Stimulated activated memory B cell treated with anti-CD40 and anti-IgM and Interleukin-4, amounts not matched to agents 10 μg/mL and 1 μg/mL and 100 μg/mL, for 72 hours (primary cell): ENCODE data around the gene LEAP2.

ENCODE experiments used
- ATAC-seq: fragments of 150-1000 bp; cut with Tn5 transposase; 2 replicates; pipeline ENCODE4 v1.10.0; 2021
- H3K27ac Mint-ChIP-seq: one replicate; pipeline ENCODE4 v1.8.0; 2022; ENCODE audit warnings: mild to moderate bottlenecking, mixed read lengths
- H3K27me3 Mint-ChIP-seq: one replicate; pipeline ENCODE4 v1.8.0; 2022; ENCODE audit warnings: mixed read lengths
- H3K36me3 Mint-ChIP-seq: one replicate; pipeline ENCODE4 v1.8.0; 2022; ENCODE audit warnings: mixed read lengths
- H3K4me1 Mint-ChIP-seq: one replicate; pipeline ENCODE4 v1.8.0; 2022; ENCODE audit warnings: mixed read lengths
- H3K4me3 Mint-ChIP-seq: one replicate; pipeline ENCODE4 v1.8.0; 2022; ENCODE audit warnings: mild to moderate bottlenecking, moderate library complexity, mixed read lengths
- H3K9me3 Mint-ChIP-seq: one replicate; pipeline ENCODE4 v1.8.0; 2022; ENCODE audit warnings: mixed read lengths

Gene LEAP2

GRCh38 chr5:132873119-132873929, at the start of gene LEAP2:
Gene LEAP2 (plus strand): TSS chr5:132873668. CDS start chr5:132873695, 27 bp downstream.
- Mint-ChIP-seq H3K4me1 (no peaks in the 10 kb centered on the region), H3K4me3 (no peak within 1 kb of the TSS), H3K27me3 (no peaks in the 10 kb centered on the region), H3K27ac (peak within 1 kb of the TSS; percentile 22), H3K9me3 (no peaks in the 10 kb centered on the region), H3K36me3 (peaks cover 20% of the 10 kb centered on the region)
- ATAC-seq: no peak

GRCh38 chr5:132824426-132824825, 49.0 kb upstream of the LEAP2 start:
- Mint-ChIP-seq H3K27me3 (peaks cover 81% of the 10 kb centered on the region), H3K4me3 (no peak overlapping the region)

DNA sequence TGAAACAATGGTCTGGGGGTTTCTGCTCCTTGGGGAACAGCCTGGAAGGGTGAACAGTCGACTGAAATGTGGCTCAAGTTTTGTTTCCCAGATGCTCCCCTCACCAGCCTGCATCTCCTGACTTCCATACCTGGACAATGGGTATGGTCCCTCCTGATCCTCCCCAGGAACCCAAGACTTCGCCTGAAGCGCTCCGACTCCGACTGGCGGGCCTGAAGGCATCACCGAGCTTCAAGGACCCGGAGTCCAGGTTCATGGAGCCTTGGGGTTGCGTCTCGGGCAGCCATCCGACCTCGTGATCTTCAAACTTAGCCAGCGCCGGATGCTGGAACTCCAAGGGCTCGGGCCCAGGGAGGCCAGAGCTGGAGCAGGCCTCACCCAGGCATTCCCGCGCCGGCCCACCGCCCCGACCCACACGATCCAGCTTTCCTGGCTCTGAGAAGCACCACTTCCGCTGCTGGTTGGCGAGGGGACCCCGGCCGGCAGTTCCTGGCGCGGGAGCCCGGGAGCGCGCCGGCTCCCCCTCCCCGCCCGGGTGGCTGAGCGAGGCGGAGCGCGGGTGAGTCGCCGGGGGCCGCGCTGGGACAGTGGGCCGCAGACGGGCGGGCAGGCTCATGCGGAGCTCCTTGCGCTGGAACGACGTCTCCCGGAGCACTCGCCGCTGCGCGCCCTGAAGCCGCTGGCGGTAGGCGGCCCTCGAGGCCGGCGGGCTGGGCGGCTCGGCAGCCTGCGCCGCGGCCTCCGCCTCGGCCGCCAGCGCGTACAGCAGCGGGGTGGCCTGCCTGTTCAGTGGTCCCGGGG, 48.2 kb upstream of the LEAP2 start:
- Mint-ChIP-seq H3K4me1 (peaks cover 28% of the 10 kb centered on the region), H3K4me3 (no peak overlapping the region), H3K27me3 (peaks cover 80% of the 10 kb centered on the region), H3K36me3 (no peaks in the 10 kb centered on the region), H3K9me3 (no peaks in the 10 kb centered on the region), H3K27ac (no peak overlapping the region)
- no peak for ATAC-seq

More at GRCh38 chr5:132824426-132824825, 49.0 kb upstream of the LEAP2 start:
- ATAC-seq: no peak
- H3K36me3 Mint-ChIP-seq: no peaks in the 10 kb centered on the region
- H3K27ac Mint-ChIP-seq: no peak overlapping the region
- no peaks in the 10 kb centered on the region for H3K9me3 Mint-ChIP-seq
- H3K4me1 Mint-ChIP-seq: peaks cover 30% of the 10 kb centered on the region

- H3K36me3 Mint-ChIP-seq: no peaks in the 10 kb centered on the region
- H3K4me1 Mint-ChIP-seq: peaks cover 25% of the 10 kb centered on the region
- ATAC-seq: no peak
- no peaks in the 10 kb centered on the region for H3K9me3 Mint-ChIP-seq
- peaks cover 77% of the 10 kb centered on the region for H3K27me3 Mint-ChIP-seq
- peak overlapping the region; percentile 25 for H3K4me3 Mint-ChIP-seq
- no peak overlapping the region for H3K27ac Mint-ChIP-seq
These were observed 47.6 kb upstream of the LEAP2 start for GRCh38 chr5:132825834-132826391.

- Mint-ChIP-seq H3K9me3 (no peaks in the 10 kb centered on the region), H3K27me3 (peaks cover 84% of the 10 kb centered on the region), H3K27ac (no peak overlapping the region), H3K4me1 (peaks cover 32% of the 10 kb centered on the region), H3K36me3 (no peaks in the 10 kb centered on the region), H3K4me3 (no peak overlapping the region)
- ATAC-seq: no peak
These were observed 46.9 kb upstream of the LEAP2 start for GRCh38 chr5:132826424-132827082.

DNA sequence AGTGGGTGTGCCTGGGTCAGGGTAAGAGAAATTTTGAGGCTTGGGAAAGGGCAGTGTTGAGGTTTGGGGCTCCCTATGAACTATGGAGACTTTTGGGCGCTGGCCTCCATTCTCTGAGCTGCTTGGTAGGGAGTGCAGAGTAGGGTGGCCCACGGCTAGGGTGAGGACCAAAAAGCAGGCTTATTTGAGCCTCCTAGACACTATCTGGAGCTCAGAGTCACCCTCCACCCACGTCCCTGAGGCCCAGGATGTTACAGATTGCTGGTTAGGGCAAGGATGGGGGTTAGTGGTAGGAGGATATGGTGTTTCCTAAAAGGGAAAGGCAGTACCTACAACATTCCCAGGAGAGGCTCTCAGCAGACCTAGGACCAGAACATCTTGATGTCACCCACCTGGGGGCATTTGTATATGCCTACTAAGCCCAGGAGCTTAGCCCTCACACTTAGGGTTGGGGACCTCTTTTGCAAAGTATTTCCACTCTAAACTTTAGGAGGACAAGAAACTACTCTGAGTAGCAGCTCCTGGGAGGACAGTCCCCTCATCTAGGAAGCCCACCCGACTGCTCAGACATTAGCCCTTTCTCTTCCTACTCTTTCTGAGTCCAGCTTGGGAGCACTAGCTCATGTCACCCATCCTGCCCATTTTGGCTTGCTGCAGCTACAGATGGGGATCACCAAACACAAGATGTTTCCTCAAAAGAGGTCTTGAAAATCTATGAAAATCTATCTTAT, 45.4 kb upstream of the LEAP2 start:
- Mint-ChIP-seq H3K9me3 (no peaks in the 10 kb centered on the region), H3K27me3 (peaks cover 74% of the 10 kb centered on the region), H3K4me1 (peaks cover 29% of the 10 kb centered on the region), H3K4me3 (no peak overlapping the region), H3K27ac (no peak overlapping the region), H3K36me3 (no peaks in the 10 kb centered on the region)
- no peak for ATAC-seq

GRCh38 chr5:132828846-132829494, 44.5 kb upstream of the LEAP2 start:
- peaks cover 65% of the 10 kb centered on the region for H3K27me3 Mint-ChIP-seq
- no peak for ATAC-seq
- H3K36me3 Mint-ChIP-seq: no peaks in the 10 kb centered on the region
- H3K27ac Mint-ChIP-seq: peak overlapping the region; percentile 35
- H3K4me1 Mint-ChIP-seq: peaks cover 20% of the 10 kb centered on the region
- H3K4me3 Mint-ChIP-seq: peak overlapping the region; percentile 90
- H3K9me3 Mint-ChIP-seq: no peaks in the 10 kb centered on the region

DNA sequence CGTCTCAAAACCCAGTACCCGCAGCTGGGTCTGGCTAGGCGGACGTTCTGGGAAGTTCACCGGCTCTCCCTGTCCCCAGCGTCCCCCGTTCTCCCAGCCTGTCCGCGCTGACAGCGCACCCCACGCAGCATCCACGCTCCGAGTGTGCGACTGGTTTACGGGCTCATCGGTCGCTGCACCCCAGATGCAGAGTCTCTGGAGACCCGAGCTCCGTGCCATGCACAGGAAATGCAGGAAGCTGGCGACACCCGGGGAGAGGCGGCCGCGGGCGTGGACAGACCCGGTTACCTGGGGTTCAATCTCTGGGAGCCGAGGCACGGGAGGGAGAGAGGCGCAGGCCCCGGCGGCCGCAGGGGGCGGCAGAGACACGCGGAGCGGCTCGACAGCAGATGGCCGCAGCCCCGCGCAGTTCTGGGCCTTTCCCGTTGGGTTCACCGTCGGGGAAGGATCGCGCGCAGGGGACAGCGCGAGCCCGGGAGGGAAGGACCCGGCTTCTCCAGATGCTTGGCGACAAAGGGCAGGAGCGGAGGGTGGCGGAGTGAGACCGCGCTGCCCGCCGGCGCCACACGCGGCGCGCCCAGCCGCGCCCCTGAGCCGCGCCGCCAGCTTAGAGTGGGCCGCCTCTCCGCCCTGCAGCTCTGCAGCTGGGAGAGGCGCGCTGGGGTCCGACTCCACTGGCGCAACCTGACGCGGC, 43.6 kb upstream of the LEAP2 start:
- Mint-ChIP-seq H3K4me3 (peak overlapping the region; percentile 90), H3K4me1 (peaks cover 20% of the 10 kb centered on the region), H3K27me3 (peaks cover 56% of the 10 kb centered on the region), H3K36me3 (no peaks in the 10 kb centered on the region), H3K27ac (peak overlapping the region; percentile 72), H3K9me3 (no peaks in the 10 kb centered on the region)
- ATAC-seq: peak; percentile 87

GRCh38 chr5:132830436-132831094, 42.9 kb upstream of the LEAP2 start, which contains the start of gene SHROOM1:
Gene SHROOM1 (minus strand): TSS chr5:132830647. CDS start chr5:132826140, 4,507 bp downstream.
- Mint-ChIP-seq H3K4me1 (peaks cover 20% of the 10 kb centered on the region), H3K27me3 (peaks cover 51% of the 10 kb centered on the region)
- ATAC-seq: peak; percentile 77

DNA sequence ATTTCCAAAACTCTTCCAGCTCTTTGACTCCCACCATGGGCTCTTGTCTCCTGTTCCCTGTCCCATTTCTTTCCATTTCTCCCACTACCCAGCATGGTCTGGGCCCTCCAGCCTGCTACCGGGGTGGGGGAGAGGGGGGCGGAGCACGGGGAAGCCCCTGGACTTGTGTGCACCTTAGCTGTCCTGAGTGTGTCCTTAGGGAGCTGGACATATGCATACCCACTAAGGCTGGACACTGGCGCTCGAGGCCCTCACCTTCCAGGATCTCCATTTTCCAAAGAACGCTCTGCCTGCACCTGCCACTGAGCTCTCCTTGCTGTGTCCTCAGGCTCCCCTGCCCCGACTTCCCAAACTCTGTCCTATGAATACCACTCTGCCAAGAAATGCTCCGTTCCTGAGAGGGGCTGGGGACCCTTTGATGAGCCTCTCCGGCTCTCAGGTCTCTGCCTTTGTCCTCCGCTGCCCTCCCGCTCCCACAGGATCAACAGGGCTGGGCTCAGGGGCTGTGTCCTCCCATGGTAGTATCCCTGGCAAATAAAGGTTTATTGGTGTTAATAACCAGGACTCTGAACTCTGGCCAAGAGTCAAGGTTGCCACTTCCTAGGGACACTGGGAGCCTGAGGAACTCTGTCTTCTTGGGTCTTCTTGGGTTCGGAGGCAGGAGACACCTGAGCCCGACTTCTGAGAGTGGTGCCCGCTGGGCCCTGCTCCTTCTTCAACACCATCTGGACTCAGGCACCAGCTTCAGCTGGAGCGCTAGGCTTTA, 42.2 kb upstream of the LEAP2 start:
- H3K4me3 Mint-ChIP-seq: peak overlapping the region; percentile 90
- no peak for ATAC-seq
- peaks cover 20% of the 10 kb centered on the region for H3K4me1 Mint-ChIP-seq
- peak overlapping the region; percentile 74 for H3K27ac Mint-ChIP-seq
- H3K9me3 Mint-ChIP-seq: no peaks in the 10 kb centered on the region
- peaks cover 45% of the 10 kb centered on the region for H3K27me3 Mint-ChIP-seq
- H3K36me3 Mint-ChIP-seq: no peaks in the 10 kb centered on the region

More at GRCh38 chr5:132830436-132831094, 42.9 kb upstream of the LEAP2 start, which contains the start of gene SHROOM1:
- Mint-ChIP-seq H3K36me3 (no peaks in the 10 kb centered on the region), H3K27ac (peak within 1 kb of the TSS; percentile 74), H3K4me3 (peak within 1 kb of the TSS; percentile 90), H3K9me3 (no peaks in the 10 kb centered on the region)

DNA sequence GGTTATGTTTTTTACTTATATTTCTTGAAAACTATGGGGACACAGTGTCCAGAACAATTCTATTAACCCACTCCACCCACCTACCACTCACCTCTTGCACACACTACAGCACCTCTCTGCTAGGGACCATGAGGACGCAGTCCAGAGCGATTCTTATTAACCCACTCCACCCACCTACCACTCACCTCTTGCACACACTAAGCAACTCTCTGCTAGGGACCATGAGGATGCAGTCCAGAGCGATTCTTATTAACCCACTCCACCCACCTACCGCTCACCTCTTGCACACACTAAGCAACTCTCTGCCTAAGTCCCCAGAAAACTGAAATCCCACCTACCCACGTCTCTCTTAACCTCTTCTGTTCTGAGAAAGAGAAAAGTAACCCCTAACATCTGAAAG, 40.9 kb upstream of the LEAP2 start:
- Mint-ChIP-seq H3K4me3 (no peak overlapping the region), H3K27me3 (peaks cover 32% of the 10 kb centered on the region)

DNA sequence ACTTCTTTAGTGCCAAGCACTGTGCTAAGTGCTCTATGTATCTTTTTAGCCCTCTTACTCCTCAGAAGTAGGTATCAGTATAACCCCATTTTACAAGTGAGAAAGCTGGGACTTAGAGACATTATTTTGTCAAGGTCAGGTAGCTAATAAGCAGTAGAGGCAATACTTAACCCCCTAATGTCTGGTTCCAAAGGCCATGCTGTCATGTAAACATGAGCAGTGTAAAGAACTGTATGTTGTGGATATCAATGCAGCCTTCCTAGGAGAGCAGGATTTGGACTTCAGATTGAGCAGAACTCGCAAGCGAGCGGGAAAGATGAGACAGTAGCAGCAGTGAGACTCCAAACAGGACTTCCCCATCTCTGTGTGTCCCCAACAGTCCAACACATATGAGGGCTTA, 39.4 kb upstream of the LEAP2 start:
- no peak overlapping the region for H3K27ac Mint-ChIP-seq

More for the DNA sequence above, 40.9 kb upstream of the LEAP2 start:
- Mint-ChIP-seq H3K36me3 (no peaks in the 10 kb centered on the region), H3K4me1 (peaks cover 20% of the 10 kb centered on the region), H3K27ac (no peak overlapping the region), H3K9me3 (no peaks in the 10 kb centered on the region)
- ATAC-seq: no peak

More for the DNA sequence above, 39.4 kb upstream of the LEAP2 start:
- peaks cover 18% of the 10 kb centered on the region for H3K4me1 Mint-ChIP-seq
- H3K9me3 Mint-ChIP-seq: no peaks in the 10 kb centered on the region
- no peak for ATAC-seq
- H3K4me3 Mint-ChIP-seq: no peak overlapping the region
- H3K27me3 Mint-ChIP-seq: peaks cover 20% of the 10 kb centered on the region
- no peaks in the 10 kb centered on the region for H3K36me3 Mint-ChIP-seq
